Mucosa of descending colon (tissue), 3 donors: Measurements from ENCODE around the gene TMA7B. TPM values are rescaled to one million over a fixed set of nuclear protein-coding genes. Genes with fewer than 3 reads are reported as not detected.

Experiments
- ATAC-seq: fragments of 200-7000 bp; cut with Tn5 transposase; one replicate; pipeline ENCODE4 v1.9.1; 2020; ENCODE audit warnings: mild to moderate bottlenecking, moderate library complexity
- DNase-seq, 3 donors: peaks; one replicate each; pipeline ENCODE4 v3.0.0-alpha.2; 2020
- H3K36me3 ChIP-seq: fragments of 200-600 bp; one replicate; pipeline ENCODE4 v1.8.0; 2021; ENCODE audit warnings: low read depth, mild to moderate bottlenecking
- H3K4me1 ChIP-seq: fragments of 200-600 bp; one replicate; pipeline ENCODE4 v1.8.0; 2021; ENCODE audit warnings: low read depth, mild to moderate bottlenecking
- H3K4me3 ChIP-seq: fragments of 200-600 bp; one replicate; pipeline ENCODE4 v1.8.0; 2021; ENCODE audit warnings: mild to moderate bottlenecking
- H3K9me3 ChIP-seq: fragments of 200-600 bp; one replicate; pipeline ENCODE4 v1.8.0; 2021; ENCODE audit warnings: mild to moderate bottlenecking
- CTCF ChIP-seq: fragments of 200-600 bp; IDR thresholded peaks from one replicate; pipeline ENCODE4 v1.8.0; 2022; ENCODE audit warnings: antibody characterized with exemption, mild to moderate bottlenecking
- intact Hi-C, 2 donors: fragments of 100-400 bp; cut with DNase I in 1 of 2; cut with micrococcal nuclease in 1 of 2; formaldehyde crosslinking; loops; one replicate each; pipeline versions ENCODE4 v1.11.0 to v1.11.1; 2022; cut with DNase I, micrococcal nuclease
- total RNA-seq, 3 donors: library from RNA; stranded (reverse); fragmentation: NEBNext Ultra II Directional in 2 of 3; extraction: Animal tissue kit (Norgen Biotek cat#: 25700) in 2 of 3; gene quantifications; one replicate each; pipeline versions ENCODE4 v1.2.1 to v1.2.4, GENCODE V29; 2021 to 2023
- donor health status: DM: no; HTN: no; CAD: no; lungs with moderate emphysema.
- donor health status: DM: no; HTN: no; CAD: no.
- donor health status: DM: no; HTN: yes; CAD: no.

TMA7B gene
- total RNA-seq, 3 donors from 2014 or later: 0.22 to 0.51 (median 0.23) TPM

- no peak overlapping the region for H3K4me3 ChIP-seq
- ATAC-seq: no peak
- H3K4me1 ChIP-seq: no peaks in the 10 kb centered on the region
- intact Hi-C loops: no loop called here
- H3K36me3 ChIP-seq: no peaks in the 10 kb centered on the region
- H3K9me3 ChIP-seq: no peaks in the 10 kb centered on the region
- no peak for TF ChIP-seq CTCF
- no peak for DNase-seq
Measured at GRCh38 chr22:39965748-39966147, 5.6 kb downstream of the TMA7B start.

- Histone ChIP-seq H3K36me3 (no peaks in the 10 kb centered on the region), H3K9me3 (no peaks in the 10 kb centered on the region), H3K4me1 (no peaks in the 10 kb centered on the region), H3K4me3 (no peak overlapping the region)
- DNase-seq: no peak
- no peak for TF ChIP-seq CTCF
- peak; percentile 77 for ATAC-seq
- intact Hi-C loops: no loop called here
Measured at GRCh38 chr22:39966470-39966869, 6.3 kb downstream of the TMA7B start.

- intact Hi-C loops: no loop called here
- DNase-seq: peak in 2 of 3 donors; percentile 58
- Histone ChIP-seq H3K4me1 (no peaks in the 10 kb centered on the region), H3K4me3 (no peak overlapping the region), H3K36me3 (no peaks in the 10 kb centered on the region), H3K9me3 (no peaks in the 10 kb centered on the region)
- peak; percentile 88 for ATAC-seq
- no peak for TF ChIP-seq CTCF
Measured at GRCh38 chr22:39967103-39967829, 7.1 kb downstream of the TMA7B start.

GRCh38 chr22:39967996-39968972 lies 8.1 kb downstream of the TMA7B start:
- Histone ChIP-seq H3K4me1 (no peaks in the 10 kb centered on the region), H3K9me3 (no peaks in the 10 kb centered on the region), H3K36me3 (no peaks in the 10 kb centered on the region), H3K4me3 (no peak overlapping the region)
- no peak for TF ChIP-seq CTCF
- intact Hi-C loops: no loop called here
- ATAC-seq (no peak), DNase-seq (no peak)

- no peak for TF ChIP-seq CTCF
- H3K9me3 ChIP-seq: no peaks in the 10 kb centered on the region
- DNase-seq: no peak
- H3K4me1 ChIP-seq: no peaks in the 10 kb centered on the region
- no peak overlapping the region for H3K4me3 ChIP-seq
- intact Hi-C loops: no loop called here
- no peaks in the 10 kb centered on the region for H3K36me3 ChIP-seq
- ATAC-seq: no peak
Measured at GRCh38 chr22:39970742-39971141, 10.5 kb downstream of the TMA7B start.
